GM13977 (cell line): ENCODE results near the gene RABL6.
"Not testable (repeated sequence)": the region's sequence is repeated elsewhere in the genome, so short reads cannot be mapped to it uniquely, and the experiment has no call there.

Source experiments
- DNase-seq: peaks from one replicate; pipeline ENCODE4 v3.0.0; 2012; ENCODE audit warnings: low spot score
- CTCF ChIP-seq: IDR thresholded peaks from 2 replicates; pipeline ENCODE4 v1.5.1; 2012; ENCODE audit warnings: mild to moderate bottlenecking, control low read depth; ENCODE audit not compliant: insufficient read depth; ENCODE audit errors: extremely low read depth, missing control alignments
- in situ Hi-C: fragments of 300-500 bp; cut with MboI; formaldehyde crosslinking; loops from one replicate; pipeline ENCODE4 v1.12.0; 2022; ENCODE audit warnings: low sequenced_read_pairs, low pct_unique_long_range_greater_than_20kb, mixed read lengths, inconsistent platforms; ENCODE audit not compliant: unreplicated experiment

The RABL6 gene, protein sequence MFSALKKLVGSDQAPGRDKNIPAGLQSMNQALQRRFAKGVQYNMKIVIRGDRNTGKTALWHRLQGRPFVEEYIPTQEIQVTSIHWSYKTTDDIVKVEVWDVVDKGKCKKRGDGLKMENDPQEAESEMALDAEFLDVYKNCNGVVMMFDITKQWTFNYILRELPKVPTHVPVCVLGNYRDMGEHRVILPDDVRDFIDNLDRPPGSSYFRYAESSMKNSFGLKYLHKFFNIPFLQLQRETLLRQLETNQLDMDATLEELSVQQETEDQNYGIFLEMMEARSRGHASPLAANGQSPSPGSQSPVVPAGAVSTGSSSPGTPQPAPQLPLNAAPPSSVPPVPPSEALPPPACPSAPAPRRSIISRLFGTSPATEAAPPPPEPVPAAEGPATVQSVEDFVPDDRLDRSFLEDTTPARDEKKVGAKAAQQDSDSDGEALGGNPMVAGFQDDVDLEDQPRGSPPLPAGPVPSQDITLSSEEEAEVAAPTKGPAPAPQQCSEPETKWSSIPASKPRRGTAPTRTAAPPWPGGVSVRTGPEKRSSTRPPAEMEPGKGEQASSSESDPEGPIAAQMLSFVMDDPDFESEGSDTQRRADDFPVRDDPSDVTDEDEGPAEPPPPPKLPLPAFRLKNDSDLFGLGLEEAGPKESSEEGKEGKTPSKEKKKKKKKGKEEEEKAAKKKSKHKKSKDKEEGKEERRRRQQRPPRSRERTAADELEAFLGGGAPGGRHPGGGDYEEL

GRCh38 chr9:136807281-136808074, at the start of gene RABL6:
TSS of gene RABL6 (plus strand) at chr9:136807948. CDS start at chr9:136808197, 249 bp downstream.
- TF ChIP-seq CTCF: no peak
- DNase-seq: peak; percentile 99
- in situ Hi-C loops: no loop called here

- in situ Hi-C loops: no loop called here
- no peak for TF ChIP-seq CTCF
- no peak for DNase-seq
Measured at GRCh38 chr9:136759001-136759400, 48.7 kb upstream of the RABL6 start.

- no peak for DNase-seq
- in situ Hi-C loops: no loop called here
- no peak for TF ChIP-seq CTCF
Measured at GRCh38 chr9:136759436-136760325, 48.1 kb upstream of the RABL6 start.

GRCh38 chr9:136760424-136760823, 47.3 kb upstream of the RABL6 start:
- DNase-seq: no peak
- in situ Hi-C loops: no loop called here
- no peak for TF ChIP-seq CTCF

DNA sequence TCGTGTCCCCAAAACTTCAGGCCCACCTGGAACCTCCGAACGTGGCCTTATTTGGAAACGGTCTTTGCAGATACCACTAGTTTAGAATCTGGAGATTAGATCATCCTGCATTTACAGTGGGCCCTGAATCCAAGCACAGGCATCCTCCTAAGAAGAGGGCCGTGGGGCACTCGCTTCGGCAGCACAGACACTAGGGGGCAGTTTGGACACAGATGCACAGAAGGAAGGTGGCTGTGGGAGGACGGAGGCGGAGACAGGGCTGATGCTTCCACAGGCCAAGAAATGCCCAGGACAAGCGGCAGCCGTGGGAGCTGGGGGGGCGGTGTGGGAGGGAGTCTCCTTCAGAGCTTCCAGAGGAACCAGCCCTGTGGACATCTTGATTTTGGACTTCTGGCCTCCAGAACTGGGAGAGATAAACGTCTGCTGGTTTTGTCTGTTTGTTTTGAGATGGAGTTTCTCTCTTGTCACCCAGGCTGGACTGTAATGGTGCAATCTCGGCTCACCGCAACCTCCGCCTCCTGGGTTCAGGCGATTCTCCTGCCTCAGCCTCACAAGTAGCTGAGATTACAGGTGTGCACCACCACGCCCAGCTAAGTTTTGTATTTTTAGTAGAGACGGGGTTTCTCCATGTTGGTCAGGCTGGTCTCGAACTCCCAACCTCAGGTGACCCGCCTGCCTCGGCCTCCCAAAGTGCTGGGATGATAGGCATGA, 46.8 kb upstream of the RABL6 start:
- DNase-seq, in situ Hi-C loops: not testable (repeated sequence)
- peak; percentile 73 for TF ChIP-seq CTCF
